HG03097 (cell line): ENCODE results near the gene MSX2.
"Not testable (repeated sequence)": the region's sequence is repeated elsewhere in the genome, so short reads cannot be mapped to it uniquely, and the experiment has no call there.

ENCODE experiments used
- ATAC-seq: cut with Tn5 transposase; IDR thresholded peaks from one replicate; pipeline ENCODE4 v1.9.1; 2021; ENCODE audit not compliant: unreplicated experiment, low FRiP score

The MSX2 gene

GRCh38 chr5:174732036-174733020 is 7.9 kb downstream of the MSX2 start:
- no peak for ATAC-seq

GRCh38 chr5:174733091-174733690 is 8.8 kb downstream of the MSX2 start:
- ATAC-seq: no peak

GRCh38 chr5:174733836-174734235 is 9.5 kb downstream of the MSX2 start:
- no peak for ATAC-seq

- ATAC-seq: no peak
Measured at GRCh38 chr5:174734571-174735497, 10.5 kb downstream of the MSX2 start.

GRCh38 chr5:174735498-174736330 is 11.3 kb downstream of the MSX2 start:
- ATAC-seq: no peak

GRCh38 chr5:174736331-174736721 is 11.9 kb downstream of the MSX2 start:
- ATAC-seq: no peak

- ATAC-seq: no peak
Measured at GRCh38 chr5:174736777-174737176, 12.4 kb downstream of the MSX2 start.

GRCh38 chr5:174737330-174737729 is 12.9 kb downstream of the MSX2 start:
- ATAC-seq: no peak

GRCh38 chr5:174741352-174741751 is 17.0 kb downstream of the MSX2 start:
- ATAC-seq: no peak

- no peak for ATAC-seq
Measured at GRCh38 chr5:174744896-174745295, 20.5 kb downstream of the MSX2 start.

GRCh38 chr5:174745590-174746103 is 21.3 kb downstream of the MSX2 start:
- ATAC-seq: no peak

GRCh38 chr5:174750711-174751110 is 26.3 kb downstream of the MSX2 start:
- ATAC-seq: no peak

- ATAC-seq: no peak
Measured at GRCh38 chr5:174751154-174752000, 27.0 kb downstream of the MSX2 start.

- ATAC-seq: no peak
Measured at GRCh38 chr5:174752121-174752520, 27.7 kb downstream of the MSX2 start.

- no peak for ATAC-seq
Measured at GRCh38 chr5:174755106-174755505, 30.7 kb downstream of the MSX2 start.

GRCh38 chr5:174759091-174759490 is 34.7 kb downstream of the MSX2 start:
- ATAC-seq: no peak

- ATAC-seq: no peak
Measured at GRCh38 chr5:174760721-174761120, 36.3 kb downstream of the MSX2 start.

- not testable (repeated sequence) for ATAC-seq
Measured at GRCh38 chr5:174761341-174761740, 37.0 kb downstream of the MSX2 start.

- ATAC-seq: no peak
Measured at GRCh38 chr5:174764309-174764708, 39.9 kb downstream of the MSX2 start.
